WTC11 (cell line): ENCODE data around the gene CCDC9. TPM values are rescaled to one million over a fixed set of nuclear protein-coding genes. Genes with fewer than 3 reads are reported as not detected.

ENCODE experiments used
- ATAC-seq: fragments of 200-7000 bp; cut with Tn5 transposase; 2 replicates; pipeline ENCODE4 v1.10.0; 2021; ENCODE audit warnings: mild to moderate bottlenecking, moderate library complexity
- CTCF ChIA-PET: fragments of 300-600 bp; sonication (Branson Sonifier 250); formaldehyde crosslinking; loops from one replicate; lab custom pipeline; 2021; ENCODE audit warnings: antibody characterized with exemption; lab: Charles Lee
- POLR2A ChIA-PET: fragments of 350-600 bp; sonication (Branson Sonifier 250); formaldehyde crosslinking; loops from one replicate; lab custom pipeline; 2021; ENCODE audit warnings: antibody characterized with exemption; lab: Charles Lee
- DNase-seq: peaks from one replicate; pipeline ENCODE4 v3.0.0; 2021; ENCODE audit warnings: low spot score
- H3K27ac Mint-ChIP-seq: 2 replicates; pipeline ENCODE4 v1.8.0; 2021; ENCODE audit warnings: mixed read lengths
- H3K27me3 Mint-ChIP-seq: 2 replicates; pipeline ENCODE4 v1.8.0; 2021; ENCODE audit warnings: low read depth, mild to moderate bottlenecking, moderate library complexity, mixed read lengths
- H3K36me3 Mint-ChIP-seq: 2 replicates; pipeline ENCODE4 v1.8.0; 2021; ENCODE audit warnings: mixed read lengths
- H3K4me1 Mint-ChIP-seq: 2 replicates; pipeline ENCODE4 v1.8.0; 2022; ENCODE audit warnings: mixed read lengths
- H3K4me3 Mint-ChIP-seq: 2 replicates; pipeline ENCODE4 v1.8.0; 2021; ENCODE audit warnings: mild to moderate bottlenecking, moderate library complexity, mixed read lengths
- H3K9me3 Mint-ChIP-seq: 2 replicates; pipeline ENCODE4 v1.8.0; 2021; ENCODE audit warnings: mixed read lengths
- CBFB ChIP-seq: sonication (generic); formaldehyde crosslinking; IDR thresholded peaks from 2 replicates; pipeline ENCODE4 v1.8.1; 2022; ENCODE audit warnings: mild to moderate bottlenecking, low read depth, missing genetic modification reagents
- FOXJ3 ChIP-seq: sonication (generic); formaldehyde crosslinking; IDR thresholded peaks from 2 replicates; pipeline ENCODE4 v1.9.0; 2021; ENCODE audit warnings: missing genetic modification reagents, mild to moderate bottlenecking, borderline replicate concordance
- GABPB1 ChIP-seq: sonication (generic); formaldehyde crosslinking; IDR thresholded peaks from 2 replicates; pipeline ENCODE4 v1.8.1; 2023; ENCODE audit warnings: mild to moderate bottlenecking, missing genetic modification reagents
- GRHL2 ChIP-seq: fragments of 250-450 bp; sonication (Bioruptor Pico); IDR thresholded peaks from 2 replicates; pipeline ENCODE4 v1.8.0; 2022; ENCODE audit warnings: mild to moderate bottlenecking, moderate library complexity; ENCODE audit not compliant: insufficient replicate concordance, severe bottlenecking
- KAT7 ChIP-seq: sonication (generic); formaldehyde crosslinking; IDR thresholded peaks from 2 replicates; pipeline ENCODE4 v1.8.1; 2023; ENCODE audit warnings: missing genetic modification reagents, mild to moderate bottlenecking, borderline replicate concordance
- NFYB ChIP-seq: sonication (generic); formaldehyde crosslinking; conservative IDR thresholded peaks from 2 replicates; pipeline ENCODE4 v1.8.0; 2022; ENCODE audit warnings: low read depth, missing genetic modification reagents
- PRRX2 ChIP-seq: fragments of 250-450 bp; sonication (Bioruptor Pico); IDR thresholded peaks from 2 replicates; pipeline ENCODE4 v1.8.0; 2021; ENCODE audit warnings: mild to moderate bottlenecking
- ZNF138 ChIP-seq: sonication (generic); formaldehyde crosslinking; conservative IDR thresholded peaks from 2 replicates; pipeline ENCODE4 v1.8.1; 2022; ENCODE audit warnings: mild to moderate bottlenecking, moderate library complexity, missing genetic modification reagents
- total RNA-seq: library from RNA; stranded (reverse); gene quantifications from 3 replicates; pipeline ENCODE4 v1.2.3, GENCODE V29; 2021
- TF ChIP-seq, protein P1 (sequence below): fragments of 200-600 bp; IDR thresholded peaks from 2 replicates; pipeline ENCODE4 v1.8.0; 2022; ENCODE audit warnings: antibody characterized with exemption
- TF ChIP-seq, protein P2 (sequence below): fragments of 250-450 bp; sonication (Bioruptor Pico); IDR thresholded peaks from 2 replicates; pipeline ENCODE4 v1.8.0; 2021; ENCODE audit warnings: mild to moderate bottlenecking
- TF ChIP-seq, protein P3 (sequence below): sonication (generic); formaldehyde crosslinking; IDR thresholded peaks from 2 replicates; pipeline ENCODE4 v1.8.0; 2022; ENCODE audit warnings: mild to moderate bottlenecking, missing genetic modification reagents
- TF ChIP-seq, protein P4 (sequence below): fragments of 250-450 bp; sonication (Bioruptor Pico); IDR thresholded peaks from 2 replicates; pipeline ENCODE4 v1.9.0; 2021; ENCODE audit warnings: mild to moderate bottlenecking, borderline replicate concordance
- TF ChIP-seq, protein P5 (sequence below): sonication (generic); formaldehyde crosslinking; IDR thresholded peaks from 2 replicates; pipeline ENCODE4 v1.8.0; 2022; ENCODE audit warnings: mild to moderate bottlenecking, missing genetic modification reagents
- TF ChIP-seq, protein P6 (sequence below): sonication (generic); formaldehyde crosslinking; IDR thresholded peaks from 2 replicates; pipeline ENCODE4 v1.8.1; 2022; ENCODE audit warnings: low read depth, missing genetic modification reagents, borderline replicate concordance

The CCDC9 gene
- total RNA-seq, 1 experiment from 2014 or later, result 37.7 TPM

DNA sequence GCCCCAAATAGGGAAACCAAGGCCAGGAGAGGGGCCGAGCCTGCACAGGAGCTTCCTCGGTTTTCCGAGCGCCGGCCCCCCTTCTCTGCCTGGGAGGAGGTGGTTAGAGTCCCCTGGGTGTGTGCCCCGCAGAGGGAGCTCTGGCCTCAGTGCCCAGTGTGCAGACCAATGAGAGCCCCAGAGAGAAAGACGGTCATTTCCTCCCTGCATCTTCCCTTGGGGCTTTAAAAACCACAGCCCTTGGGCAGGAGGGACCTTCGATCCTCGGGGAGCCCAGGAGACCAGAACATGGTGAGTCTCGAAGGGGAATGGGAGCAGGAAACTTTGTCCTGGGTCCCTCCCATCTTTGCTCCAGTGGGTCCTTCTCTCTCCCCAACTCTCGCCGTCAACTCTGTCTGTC is 53.3 kb downstream of the CCDC9 start, which contains the start of gene C5AR1 (continued):
- TF ChIP-seq, protein P1, sequence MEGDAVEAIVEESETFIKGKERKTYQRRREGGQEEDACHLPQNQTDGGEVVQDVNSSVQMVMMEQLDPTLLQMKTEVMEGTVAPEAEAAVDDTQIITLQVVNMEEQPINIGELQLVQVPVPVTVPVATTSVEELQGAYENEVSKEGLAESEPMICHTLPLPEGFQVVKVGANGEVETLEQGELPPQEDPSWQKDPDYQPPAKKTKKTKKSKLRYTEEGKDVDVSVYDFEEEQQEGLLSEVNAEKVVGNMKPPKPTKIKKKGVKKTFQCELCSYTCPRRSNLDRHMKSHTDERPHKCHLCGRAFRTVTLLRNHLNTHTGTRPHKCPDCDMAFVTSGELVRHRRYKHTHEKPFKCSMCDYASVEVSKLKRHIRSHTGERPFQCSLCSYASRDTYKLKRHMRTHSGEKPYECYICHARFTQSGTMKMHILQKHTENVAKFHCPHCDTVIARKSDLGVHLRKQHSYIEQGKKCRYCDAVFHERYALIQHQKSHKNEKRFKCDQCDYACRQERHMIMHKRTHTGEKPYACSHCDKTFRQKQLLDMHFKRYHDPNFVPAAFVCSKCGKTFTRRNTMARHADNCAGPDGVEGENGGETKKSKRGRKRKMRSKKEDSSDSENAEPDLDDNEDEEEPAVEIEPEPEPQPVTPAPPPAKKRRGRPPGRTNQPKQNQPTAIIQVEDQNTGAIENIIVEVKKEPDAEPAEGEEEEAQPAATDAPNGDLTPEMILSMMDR, result no peak
- no peak for TF ChIP-seq ZNF138 (CRISPR knock-in tag)

DNA sequence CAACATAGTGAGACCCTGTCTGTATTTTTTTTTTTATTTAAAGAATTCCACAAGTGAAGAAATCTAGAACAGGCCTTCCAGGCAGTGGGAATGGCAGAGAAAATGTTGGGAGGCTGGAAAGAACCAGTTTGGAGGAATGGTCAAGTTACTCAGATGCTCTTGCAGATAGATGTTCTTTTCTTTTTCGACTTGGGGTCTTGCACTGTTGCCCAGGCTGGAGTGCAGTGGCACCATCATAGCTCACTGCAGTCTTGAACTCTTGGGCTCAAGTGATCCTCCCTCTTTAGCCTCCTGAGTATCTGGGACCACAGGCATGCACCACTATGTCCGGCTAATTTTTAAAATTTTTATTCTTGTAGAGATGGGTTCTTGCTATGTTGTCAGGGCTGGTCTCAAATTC is 54.0 kb downstream of the CCDC9 start:
- DNase-seq (no peak), ATAC-seq (no peak)
- POLR2A ChIA-PET, result no interaction called here
- H3K27me3 Mint-ChIP-seq, result peaks cover 20% of the 10 kb centered on the region
- CTCF ChIA-PET, result no interaction called here
- TF ChIP-seq, protein P2, sequence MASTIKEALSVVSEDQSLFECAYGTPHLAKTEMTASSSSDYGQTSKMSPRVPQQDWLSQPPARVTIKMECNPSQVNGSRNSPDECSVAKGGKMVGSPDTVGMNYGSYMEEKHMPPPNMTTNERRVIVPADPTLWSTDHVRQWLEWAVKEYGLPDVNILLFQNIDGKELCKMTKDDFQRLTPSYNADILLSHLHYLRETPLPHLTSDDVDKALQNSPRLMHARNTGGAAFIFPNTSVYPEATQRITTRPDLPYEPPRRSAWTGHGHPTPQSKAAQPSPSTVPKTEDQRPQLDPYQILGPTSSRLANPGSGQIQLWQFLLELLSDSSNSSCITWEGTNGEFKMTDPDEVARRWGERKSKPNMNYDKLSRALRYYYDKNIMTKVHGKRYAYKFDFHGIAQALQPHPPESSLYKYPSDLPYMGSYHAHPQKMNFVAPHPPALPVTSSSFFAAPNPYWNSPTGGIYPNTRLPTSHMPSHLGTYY, result no peak
- TF ChIP-seq, protein P3, sequence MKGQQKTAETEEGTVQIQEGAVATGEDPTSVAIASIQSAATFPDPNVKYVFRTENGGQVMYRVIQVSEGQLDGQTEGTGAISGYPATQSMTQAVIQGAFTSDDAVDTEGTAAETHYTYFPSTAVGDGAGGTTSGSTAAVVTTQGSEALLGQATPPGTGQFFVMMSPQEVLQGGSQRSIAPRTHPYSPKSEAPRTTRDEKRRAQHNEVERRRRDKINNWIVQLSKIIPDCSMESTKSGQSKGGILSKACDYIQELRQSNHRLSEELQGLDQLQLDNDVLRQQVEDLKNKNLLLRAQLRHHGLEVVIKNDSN (CRISPR knock-in tag), result no peak
- TF ChIP-seq FOXJ3 (CRISPR knock-in tag) (no peak), CBFB (CRISPR knock-in tag) (no peak), GABPB1 (CRISPR knock-in tag) (no peak)
- TF ChIP-seq, all 79 proteins: peak for 0
- H3K27ac Mint-ChIP-seq, result no peak overlapping the region
- H3K9me3 Mint-ChIP-seq, result peaks cover 8% of the 10 kb centered on the region; the same call in 1 of the 2 replicates
- H3K4me1 Mint-ChIP-seq, result peaks cover 4% of the 10 kb centered on the region
- no peaks in the 10 kb centered on the region for H3K36me3 Mint-ChIP-seq
- no peak overlapping the region for H3K4me3 Mint-ChIP-seq

DNA sequence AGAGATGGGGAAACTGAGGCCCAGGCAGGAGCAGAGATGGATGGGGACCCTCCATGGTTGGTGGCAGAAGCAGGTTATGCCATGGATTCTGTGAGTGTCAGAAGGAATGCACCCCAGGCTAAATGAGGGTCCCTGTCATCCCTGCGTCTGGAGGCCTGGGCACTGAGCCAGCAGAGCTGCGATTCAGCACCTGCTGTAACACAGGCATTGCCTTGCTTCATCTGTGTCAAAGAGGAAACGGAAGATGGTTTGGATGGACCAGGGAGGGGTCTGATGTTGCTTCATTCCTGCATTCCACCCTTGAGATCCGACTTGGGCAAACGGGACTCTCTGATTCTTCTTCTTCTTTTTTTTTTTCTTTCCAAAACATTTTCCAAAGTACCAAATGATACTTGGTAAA is 54.5 kb downstream of the CCDC9 start:
- no peak overlapping the region for H3K27ac Mint-ChIP-seq
- H3K4me1 Mint-ChIP-seq, result peaks cover 5% of the 10 kb centered on the region; the same call in 1 of the 2 replicates
- no peak overlapping the region for H3K4me3 Mint-ChIP-seq
- no peaks in the 10 kb centered on the region for H3K36me3 Mint-ChIP-seq
- ChIA-PET CTCF (no interaction called here), POLR2A (no interaction called here)
- DNase-seq, result no peak
- TF ChIP-seq GRHL2 (CRISPR knock-in tag), result no peak
- peak; percentile 99 for TF ChIP-seq GABPB1 (CRISPR knock-in tag)
- peaks cover 8% of the 10 kb centered on the region; the same call in 1 of the 2 replicates for H3K9me3 Mint-ChIP-seq
- peaks cover 19% of the 10 kb centered on the region for H3K27me3 Mint-ChIP-seq
- no peak for ATAC-seq

DNA sequence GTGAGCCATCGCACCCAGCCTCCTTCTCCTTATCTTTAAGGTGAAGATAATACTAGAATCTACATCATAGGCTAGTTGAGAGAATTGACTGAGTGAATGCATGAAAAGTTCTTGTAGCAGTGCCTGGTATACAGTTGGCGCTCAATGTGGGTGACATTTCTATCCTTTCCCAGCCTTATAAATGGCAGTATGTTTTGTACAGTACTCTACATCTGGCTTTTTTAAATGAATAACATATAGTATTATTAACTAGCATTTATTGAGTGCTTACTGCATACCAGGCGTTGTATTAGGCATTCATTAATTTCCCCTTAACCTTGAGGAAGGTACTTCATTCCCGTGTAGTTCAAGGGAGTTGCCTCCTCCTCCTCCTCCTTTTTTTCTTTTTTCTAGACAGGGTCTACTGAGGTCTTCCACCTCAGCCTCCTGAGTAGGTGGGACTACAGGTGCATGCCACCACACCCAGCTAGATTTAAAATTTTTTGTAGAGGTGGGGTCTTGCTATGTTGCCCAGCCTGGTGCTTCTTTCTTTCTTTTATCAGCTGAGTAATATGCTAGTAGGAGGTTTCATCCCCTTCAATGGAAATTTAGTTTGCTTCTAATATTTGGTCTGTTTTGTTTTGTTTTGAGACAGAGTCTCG is 56.2 kb downstream of the CCDC9 start:
- ChIA-PET CTCF (interaction anchor here (1.8 kb wide), 1 partner anchor 36 kb away, joined by 4 read pairs; the partner anchor contains the start of gene DHX34), POLR2A (no interaction called here)
- Mint-ChIP-seq H3K9me3 (peaks cover 8% of the 10 kb centered on the region; the same call in 1 of the 2 replicates), H3K27me3 (peaks cover 11% of the 10 kb centered on the region; the same call in 1 of the 2 replicates), H3K4me1 (peaks cover 5% of the 10 kb centered on the region; the same call in 1 of the 2 replicates), H3K27ac (no peak overlapping the region), H3K4me3 (no peak overlapping the region), H3K36me3 (no peaks in the 10 kb centered on the region)
- ATAC-seq (no peak), DNase-seq (no peak)
- TF ChIP-seq, protein P4, sequence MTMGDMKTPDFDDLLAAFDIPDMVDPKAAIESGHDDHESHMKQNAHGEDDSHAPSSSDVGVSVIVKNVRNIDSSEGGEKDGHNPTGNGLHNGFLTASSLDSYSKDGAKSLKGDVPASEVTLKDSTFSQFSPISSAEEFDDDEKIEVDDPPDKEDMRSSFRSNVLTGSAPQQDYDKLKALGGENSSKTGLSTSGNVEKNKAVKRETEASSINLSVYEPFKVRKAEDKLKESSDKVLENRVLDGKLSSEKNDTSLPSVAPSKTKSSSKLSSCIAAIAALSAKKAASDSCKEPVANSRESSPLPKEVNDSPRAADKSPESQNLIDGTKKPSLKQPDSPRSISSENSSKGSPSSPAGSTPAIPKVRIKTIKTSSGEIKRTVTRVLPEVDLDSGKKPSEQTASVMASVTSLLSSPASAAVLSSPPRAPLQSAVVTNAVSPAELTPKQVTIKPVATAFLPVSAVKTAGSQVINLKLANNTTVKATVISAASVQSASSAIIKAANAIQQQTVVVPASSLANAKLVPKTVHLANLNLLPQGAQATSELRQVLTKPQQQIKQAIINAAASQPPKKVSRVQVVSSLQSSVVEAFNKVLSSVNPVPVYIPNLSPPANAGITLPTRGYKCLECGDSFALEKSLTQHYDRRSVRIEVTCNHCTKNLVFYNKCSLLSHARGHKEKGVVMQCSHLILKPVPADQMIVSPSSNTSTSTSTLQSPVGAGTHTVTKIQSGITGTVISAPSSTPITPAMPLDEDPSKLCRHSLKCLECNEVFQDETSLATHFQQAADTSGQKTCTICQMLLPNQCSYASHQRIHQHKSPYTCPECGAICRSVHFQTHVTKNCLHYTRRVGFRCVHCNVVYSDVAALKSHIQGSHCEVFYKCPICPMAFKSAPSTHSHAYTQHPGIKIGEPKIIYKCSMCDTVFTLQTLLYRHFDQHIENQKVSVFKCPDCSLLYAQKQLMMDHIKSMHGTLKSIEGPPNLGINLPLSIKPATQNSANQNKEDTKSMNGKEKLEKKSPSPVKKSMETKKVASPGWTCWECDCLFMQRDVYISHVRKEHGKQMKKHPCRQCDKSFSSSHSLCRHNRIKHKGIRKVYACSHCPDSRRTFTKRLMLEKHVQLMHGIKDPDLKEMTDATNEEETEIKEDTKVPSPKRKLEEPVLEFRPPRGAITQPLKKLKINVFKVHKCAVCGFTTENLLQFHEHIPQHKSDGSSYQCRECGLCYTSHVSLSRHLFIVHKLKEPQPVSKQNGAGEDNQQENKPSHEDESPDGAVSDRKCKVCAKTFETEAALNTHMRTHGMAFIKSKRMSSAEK (CRISPR knock-in tag), result no peak
- TF ChIP-seq NFYB (CRISPR knock-in tag), result no peak
- no peak for TF ChIP-seq PRRX2 (CRISPR knock-in tag)
- TF ChIP-seq, protein P5, sequence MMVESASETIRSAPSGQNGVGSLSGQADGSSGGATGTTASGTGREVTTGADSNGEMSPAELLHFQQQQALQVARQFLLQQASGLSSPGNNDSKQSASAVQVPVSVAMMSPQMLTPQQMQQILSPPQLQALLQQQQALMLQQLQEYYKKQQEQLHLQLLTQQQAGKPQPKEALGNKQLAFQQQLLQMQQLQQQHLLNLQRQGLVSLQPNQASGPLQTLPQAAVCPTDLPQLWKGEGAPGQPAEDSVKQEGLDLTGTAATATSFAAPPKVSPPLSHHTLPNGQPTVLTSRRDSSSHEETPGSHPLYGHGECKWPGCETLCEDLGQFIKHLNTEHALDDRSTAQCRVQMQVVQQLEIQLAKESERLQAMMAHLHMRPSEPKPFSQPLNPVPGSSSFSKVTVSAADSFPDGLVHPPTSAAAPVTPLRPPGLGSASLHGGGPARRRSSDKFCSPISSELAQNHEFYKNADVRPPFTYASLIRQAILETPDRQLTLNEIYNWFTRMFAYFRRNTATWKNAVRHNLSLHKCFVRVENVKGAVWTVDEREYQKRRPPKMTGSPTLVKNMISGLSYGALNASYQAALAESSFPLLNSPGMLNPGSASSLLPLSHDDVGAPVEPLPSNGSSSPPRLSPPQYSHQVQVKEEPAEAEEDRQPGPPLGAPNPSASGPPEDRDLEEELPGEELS (CRISPR knock-in tag), result no peak
- TF ChIP-seq, protein P6, sequence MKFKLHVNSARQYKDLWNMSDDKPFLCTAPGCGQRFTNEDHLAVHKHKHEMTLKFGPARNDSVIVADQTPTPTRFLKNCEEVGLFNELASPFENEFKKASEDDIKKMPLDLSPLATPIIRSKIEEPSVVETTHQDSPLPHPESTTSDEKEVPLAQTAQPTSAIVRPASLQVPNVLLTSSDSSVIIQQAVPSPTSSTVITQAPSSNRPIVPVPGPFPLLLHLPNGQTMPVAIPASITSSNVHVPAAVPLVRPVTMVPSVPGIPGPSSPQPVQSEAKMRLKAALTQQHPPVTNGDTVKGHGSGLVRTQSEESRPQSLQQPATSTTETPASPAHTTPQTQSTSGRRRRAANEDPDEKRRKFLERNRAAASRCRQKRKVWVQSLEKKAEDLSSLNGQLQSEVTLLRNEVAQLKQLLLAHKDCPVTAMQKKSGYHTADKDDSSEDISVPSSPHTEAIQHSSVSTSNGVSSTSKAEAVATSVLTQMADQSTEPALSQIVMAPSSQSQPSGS, result no peak
- TF ChIP-seq, protein P1, result no peak
- TF ChIP-seq KAT7 (CRISPR knock-in tag), result no peak
